Stimulated activated CD8-positive, alpha-beta memory T cell treated with anti-CD3 and anti-CD28 coated beads, Interleukin-12 subunit alpha, Interleukin-12 subunit beta, amount 100 ng/mL, for 24 hours (primary cell): ENCODE measurements around the gene QSOX1.
"Not testable (repeated sequence)": the region's sequence is repeated elsewhere in the genome, so short reads cannot be mapped to it uniquely, and the experiment has no call there.

ENCODE experiments used
- DNase-seq: peaks from one replicate; pipeline ENCODE4 v3.0.0-alpha.2; 2020; ENCODE audit errors: extremely low read depth

QSOX1 gene

DNA sequence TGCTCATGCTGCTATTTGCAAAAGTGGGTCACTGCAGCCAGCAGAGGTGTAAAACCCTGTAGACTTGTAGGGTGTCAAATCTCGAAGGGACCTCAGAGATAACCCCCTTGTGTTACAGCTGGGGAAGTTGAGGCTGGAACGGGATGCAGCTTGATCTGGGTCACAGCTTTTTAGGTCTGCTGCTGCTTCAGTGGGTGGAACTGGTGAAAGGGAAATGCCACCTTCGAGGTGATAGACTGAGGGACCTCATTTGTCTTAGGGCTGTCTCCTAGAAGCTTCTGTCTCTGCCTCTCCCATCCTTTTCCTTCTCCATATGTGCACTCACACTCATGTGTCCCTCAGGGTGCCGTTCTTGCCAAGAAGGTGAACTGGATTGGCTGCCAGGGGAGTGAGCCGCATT is 35.4 kb downstream of the QSOX1 start:
- DNase-seq: no peak

DNA sequence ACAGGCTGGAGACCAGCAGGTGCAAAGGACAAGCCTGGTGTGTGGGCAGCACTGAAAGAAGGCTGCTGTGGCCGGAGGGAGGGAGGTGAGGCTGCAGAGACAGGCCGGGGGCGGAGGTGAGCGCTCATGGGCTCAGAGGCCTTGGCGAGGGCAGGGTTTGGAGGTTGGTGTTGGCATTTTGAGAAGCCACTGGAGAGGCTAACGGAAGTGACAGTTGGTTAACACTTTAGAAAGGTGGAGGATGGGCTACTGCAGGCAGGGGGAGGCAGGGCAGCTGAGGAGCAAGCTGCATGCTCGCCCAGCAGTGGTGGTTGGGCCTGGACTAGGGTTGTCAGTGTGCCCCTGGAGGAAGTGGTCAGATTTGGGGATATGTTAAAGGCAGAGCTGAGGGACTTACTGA is 37.5 kb downstream of the QSOX1 start:
- no peak for DNase-seq

DNA sequence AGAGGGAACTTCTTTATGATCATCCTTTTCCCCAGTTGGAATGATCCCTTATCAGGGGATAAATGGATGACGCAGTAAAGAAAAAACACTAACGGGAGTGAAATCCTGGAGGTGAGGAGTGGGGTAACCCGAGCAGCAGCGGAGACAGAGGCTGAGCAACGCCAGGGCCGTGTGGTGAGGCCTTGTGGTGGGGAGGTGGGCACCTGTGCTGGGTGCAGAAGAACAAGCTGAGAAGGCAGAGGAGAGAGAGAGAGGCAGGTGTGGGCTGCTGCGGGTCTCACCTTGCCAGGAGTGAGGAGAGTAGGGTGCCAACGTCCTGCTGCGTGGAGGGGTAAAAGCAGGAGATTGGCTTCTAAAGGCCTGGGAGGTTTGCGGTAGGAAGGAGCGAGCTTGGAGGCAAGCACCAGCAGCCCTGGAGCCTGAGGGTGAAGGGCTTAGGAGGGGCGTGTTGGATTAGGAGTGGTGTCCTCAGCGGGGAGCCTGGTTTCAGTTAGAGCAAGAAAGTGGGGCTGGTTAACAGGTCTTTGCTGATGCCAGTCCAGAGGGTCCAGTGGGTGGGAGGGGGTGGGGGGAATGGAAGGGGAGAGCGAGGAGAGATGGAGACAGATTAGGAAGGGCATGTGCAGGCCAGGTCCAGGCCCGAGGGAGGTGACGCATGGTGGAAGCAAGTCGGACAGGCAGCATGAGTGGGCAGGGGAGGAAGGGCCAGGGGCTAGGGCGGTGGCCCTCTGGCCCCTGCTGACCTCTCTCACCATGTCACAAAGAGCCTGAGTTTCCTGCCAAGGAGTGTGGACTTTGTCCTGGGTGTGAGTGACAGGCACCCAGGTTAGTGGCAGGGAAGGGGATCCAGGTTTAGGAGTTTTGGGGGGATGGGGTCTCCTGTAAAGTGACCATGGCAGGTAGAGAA is 38.7 kb downstream of the QSOX1 start:
- no peak for DNase-seq

GRCh38 chr1:180194048-180194425 is 39.4 kb downstream of the QSOX1 start:
- DNase-seq: no peak

DNA sequence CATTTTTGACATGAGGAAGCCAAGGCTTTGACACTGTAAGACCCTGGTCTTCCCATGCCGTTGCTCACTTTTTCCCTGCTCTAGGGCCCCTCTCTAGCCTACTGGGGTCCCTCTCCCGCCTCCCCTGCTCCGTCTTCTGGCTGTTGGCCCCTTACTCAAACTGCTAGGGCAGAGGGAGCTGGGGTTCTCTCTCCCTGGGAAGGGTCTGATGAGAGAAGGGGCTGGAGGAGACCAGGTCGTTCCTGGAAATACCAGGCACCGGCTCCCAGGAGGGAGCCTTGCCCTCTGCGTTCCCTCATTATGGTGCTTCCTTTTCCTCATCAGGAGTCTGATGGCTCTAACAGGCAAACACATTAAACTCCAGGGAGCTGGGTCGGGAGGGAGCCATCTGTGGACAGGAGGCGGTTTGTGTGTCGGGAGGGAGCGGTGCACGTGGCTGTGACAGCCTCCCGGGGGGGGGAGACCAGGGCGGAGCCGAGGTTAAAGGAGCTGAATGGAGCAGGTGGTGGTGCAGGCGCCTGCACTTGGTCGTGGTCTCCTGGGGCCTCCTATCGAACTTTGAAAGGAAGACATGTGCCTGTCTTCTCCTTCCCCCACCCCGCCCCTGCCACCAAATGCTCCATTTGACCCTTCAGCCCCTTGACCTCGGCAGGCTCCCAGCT is 40.0 kb downstream of the QSOX1 start:
- no peak for DNase-seq

DNA sequence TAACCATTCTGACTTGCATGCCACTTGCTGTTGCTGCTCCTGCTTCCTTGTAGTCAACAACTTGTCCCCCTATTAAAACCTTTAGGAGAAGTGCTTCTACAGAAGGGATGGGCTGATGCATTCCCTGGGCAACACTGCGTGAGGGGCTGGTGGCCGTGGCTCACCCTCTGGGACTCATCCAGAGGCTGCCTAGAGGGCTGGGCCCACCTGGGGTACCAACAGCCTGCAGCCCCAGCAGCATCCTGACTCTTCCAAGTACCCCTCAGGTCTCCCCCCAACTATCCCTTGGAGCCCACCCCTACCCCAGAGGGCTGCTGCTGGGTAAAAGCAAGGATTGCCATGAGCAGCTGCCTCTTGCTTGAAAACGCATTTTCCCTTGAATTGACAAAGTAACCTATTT is 40.7 kb downstream of the QSOX1 start:
- no peak for DNase-seq

GRCh38 chr1:180195916-180196315 is 41.2 kb downstream of the QSOX1 start:
- DNase-seq: no peak

DNA sequence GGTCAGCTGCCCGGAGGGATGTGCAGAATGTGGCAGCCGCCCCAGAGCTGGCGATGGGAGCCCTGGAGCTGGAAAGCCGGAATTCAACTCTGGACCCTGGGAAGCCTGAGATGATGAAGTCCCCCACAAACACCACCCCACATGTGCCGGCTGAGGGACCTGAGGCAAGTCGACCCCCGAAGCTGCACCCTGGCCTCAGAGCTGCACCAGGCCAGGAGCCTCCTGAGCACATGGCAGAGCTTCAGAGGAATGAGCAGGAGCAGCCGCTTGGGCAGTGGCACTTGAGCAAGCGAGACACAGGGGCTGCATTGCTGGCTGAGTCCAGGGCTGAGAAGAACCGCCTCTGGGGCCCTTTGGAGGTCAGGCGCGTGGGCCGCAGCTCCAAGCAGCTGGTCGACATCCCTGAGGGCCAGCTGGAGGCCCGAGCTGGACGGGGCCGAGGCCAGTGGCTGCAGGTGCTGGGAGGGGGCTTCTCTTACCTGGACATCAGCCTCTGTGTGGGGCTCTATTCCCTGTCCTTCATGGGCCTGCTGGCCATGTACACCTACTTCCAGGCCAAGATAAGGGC is 41.9 kb downstream of the QSOX1 start:
- no peak for DNase-seq

DNA sequence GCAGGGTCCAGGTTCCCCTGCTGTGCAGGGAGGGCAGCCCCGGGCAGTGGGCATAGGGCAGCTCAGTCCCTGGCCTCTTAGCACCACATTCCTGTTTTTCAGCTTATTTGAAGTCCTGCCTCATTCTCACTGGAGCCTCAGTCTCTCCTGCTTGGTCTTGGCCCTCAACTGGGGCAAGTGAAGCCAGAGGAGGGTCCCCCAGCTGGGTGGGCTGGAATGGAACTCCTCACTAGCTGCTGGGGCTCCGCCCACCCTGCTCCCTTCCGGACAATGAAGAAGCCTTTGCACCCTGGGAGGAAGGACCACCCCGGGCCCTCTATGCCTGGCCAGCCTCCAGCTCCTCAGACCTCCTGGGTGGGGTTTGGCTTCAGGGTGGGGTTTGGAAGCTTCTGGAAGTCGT is 42.6 kb downstream of the QSOX1 start:
- no peak for DNase-seq

GRCh38 chr1:180198196-180198595 is 43.5 kb downstream of the QSOX1 start:
- no peak for DNase-seq

- DNase-seq: no peak
Measured at GRCh38 chr1:180198611-180199010, 43.9 kb downstream of the QSOX1 start.

GRCh38 chr1:180199018-180199417 is 44.3 kb downstream of the QSOX1 start:
- DNase-seq: no peak

GRCh38 chr1:180201451-180202200 is 47.0 kb downstream of the QSOX1 start:
- DNase-seq: no peak

- DNase-seq: not testable (repeated sequence)
Measured at GRCh38 chr1:180202588-180202987, 47.9 kb downstream of the QSOX1 start.

DNA sequence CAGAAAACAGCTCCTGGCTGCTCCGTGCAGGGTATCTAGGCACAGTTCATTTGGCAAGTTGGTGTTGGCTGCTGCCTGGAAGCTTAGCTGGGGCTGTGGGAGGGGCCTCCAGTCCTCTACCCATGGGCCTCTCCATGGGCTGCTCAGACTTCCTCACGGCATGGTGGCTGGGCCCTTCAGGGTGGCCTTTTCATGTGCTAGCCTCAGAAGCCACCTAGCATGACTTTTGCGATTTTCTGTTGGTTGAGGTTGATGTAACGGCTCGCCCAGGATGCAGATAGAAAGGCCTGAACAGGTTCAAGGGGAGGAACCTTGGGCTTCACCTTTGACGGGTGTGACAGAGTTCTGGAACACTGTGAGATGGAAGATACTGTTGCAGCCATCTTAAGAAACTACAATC is 49.6 kb downstream of the QSOX1 start:
- no peak for DNase-seq

DNA sequence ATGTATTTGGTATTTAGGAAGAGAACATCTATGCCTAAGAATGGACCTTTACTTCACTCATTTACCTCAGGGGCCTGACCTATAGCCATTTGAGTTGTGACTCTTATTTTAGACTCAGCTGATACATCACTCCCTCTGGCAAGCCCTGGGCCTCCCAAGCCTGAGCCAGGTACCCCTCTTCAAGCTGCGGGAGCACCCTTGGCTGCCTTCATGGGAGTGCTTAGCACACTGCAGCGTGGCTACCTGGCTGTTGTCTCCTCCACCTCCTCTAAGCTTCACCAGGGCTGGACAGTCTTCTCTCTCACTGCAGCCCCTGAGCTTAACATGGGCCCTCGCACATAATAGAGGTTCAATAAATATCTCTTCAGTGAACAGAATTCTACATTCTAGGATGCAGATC is 51.9 kb downstream of the QSOX1 start:
- DNase-seq: no peak

- DNase-seq: no peak
Measured at GRCh38 chr1:180208264-180208663, 53.6 kb downstream of the QSOX1 start.

DNA sequence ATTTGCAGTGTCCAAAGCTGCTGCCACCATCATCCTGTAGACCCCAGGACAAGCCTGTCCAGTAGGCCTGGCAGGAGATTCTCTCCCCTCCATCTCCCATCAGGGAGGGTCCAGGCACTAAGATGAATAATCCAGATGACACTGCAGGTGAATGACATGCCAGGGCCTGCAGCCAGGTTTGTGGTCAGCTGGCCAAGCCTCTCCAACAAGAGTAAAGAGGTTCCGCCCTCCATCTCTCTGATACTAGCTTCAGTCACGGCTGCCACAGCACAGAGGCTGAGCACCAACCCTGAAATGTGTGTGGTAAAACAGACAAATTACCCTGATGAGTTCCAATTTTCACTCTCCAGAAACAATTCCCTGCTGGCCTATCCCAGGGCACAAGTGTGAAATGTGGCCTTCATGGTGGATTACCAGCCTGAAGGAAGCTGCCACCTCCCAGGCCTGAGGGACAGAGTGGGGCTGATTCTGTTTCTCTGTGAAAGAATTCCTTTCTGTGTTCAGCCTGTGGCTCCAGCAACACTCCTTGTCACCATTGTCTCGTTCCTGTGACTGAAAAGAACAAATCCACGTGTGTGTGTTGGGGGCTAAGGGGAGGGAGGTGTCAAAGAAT is 55.4 kb downstream of the QSOX1 start:
- DNase-seq: no peak

DNA sequence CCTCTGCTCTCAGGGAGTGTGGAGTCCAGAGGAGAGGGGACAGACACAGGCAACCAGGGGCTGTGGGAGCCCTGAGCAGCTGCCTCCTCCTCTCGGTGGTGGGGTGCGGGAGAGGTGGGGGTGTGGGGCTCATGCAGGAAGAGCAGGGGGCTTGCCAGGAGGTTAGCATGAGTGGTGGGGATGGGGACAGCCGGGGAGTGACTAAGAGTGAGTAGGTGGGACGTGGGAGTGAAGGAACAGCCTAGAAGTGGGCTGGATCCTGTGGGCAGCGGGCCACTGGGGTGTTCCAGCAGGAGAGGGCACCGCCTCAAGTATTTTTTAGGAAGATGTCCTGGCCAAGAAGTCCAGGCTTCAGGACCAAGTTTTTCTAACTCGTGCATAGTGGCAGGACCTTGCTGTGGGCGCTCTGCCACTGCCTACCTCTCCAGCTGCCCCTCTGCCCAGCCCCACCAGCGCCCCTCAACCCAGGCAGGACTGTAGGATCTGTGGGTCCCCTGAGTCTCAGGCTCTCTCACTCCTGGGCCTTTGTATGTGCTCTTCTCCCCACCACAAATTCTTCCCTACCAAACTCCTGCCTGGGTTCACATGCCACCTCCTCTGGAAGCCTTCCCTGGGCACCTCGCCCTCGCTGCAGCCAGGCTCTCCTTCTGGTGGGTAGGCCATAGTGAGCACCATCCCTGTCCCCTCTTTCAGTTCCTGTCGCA is 56.6 kb downstream of the QSOX1 start:
- no peak for DNase-seq

DNA sequence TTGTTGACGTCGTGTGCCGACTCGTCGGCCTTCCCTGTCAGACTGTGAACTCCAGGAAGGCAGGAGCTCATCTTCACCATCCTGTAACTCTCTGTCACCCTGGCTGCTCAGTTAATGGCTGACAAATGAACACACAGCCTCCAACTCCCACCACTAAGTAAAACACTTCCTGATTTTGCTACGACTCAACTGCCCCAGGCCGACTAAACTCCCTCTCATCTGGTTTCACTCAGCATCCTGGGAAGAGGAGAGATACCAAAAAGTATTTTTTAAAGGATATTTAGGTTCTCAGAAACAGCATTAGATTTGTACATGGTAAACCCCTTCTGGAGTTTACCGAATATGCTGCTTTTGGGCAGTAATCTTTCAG is 57.2 kb downstream of the QSOX1 start:
- no peak for DNase-seq
